Trophoblast cell (in vitro differentiated cells and primary cell): ENCODE data around the gene ZBTB12.

Source experiments
- DNase-seq, 2 donors: peaks; one replicate each; pipeline ENCODE4 v3.0.0-alpha.2; 2016
- H2AFZ ChIP-seq: 2 replicates; pipeline ENCODE4 v1.6.1; 2013; ENCODE audit warnings: low read length, moderate library complexity, mild to moderate bottlenecking; ENCODE audit not compliant: insufficient read depth, poor library complexity
- H2AK5ac ChIP-seq: 2 replicates; pipeline ENCODE4 v1.6.1; 2013; ENCODE audit warnings: mild to moderate bottlenecking, low read length
- H2BK120ac ChIP-seq: 2 replicates; pipeline ENCODE4 v1.6.1; 2013; ENCODE audit warnings: low read length, mild to moderate bottlenecking, moderate library complexity; ENCODE audit not compliant: insufficient read depth, poor library complexity
- H2BK12ac ChIP-seq: 2 replicates; pipeline ENCODE4 v1.6.1; 2013; ENCODE audit warnings: mild to moderate bottlenecking, low read length, moderate library complexity
- H2BK5ac ChIP-seq: 2 replicates; pipeline ENCODE4 v1.6.1; 2013; ENCODE audit warnings: low read length, low read depth, moderate library complexity, mild to moderate bottlenecking; ENCODE audit not compliant: poor library complexity
- H3K14ac ChIP-seq: 2 replicates; pipeline ENCODE4 v1.6.1; 2013; ENCODE audit warnings: mild to moderate bottlenecking, low read length
- H3K18ac ChIP-seq: 2 replicates; pipeline ENCODE4 v1.6.1; 2013; ENCODE audit warnings: mild to moderate bottlenecking, low read length
- H3K23ac ChIP-seq: 2 replicates; pipeline ENCODE4 v1.6.1; 2013; ENCODE audit warnings: low read length
- H3K27ac ChIP-seq: 2 replicates; pipeline ENCODE4 v1.5.1; 2013; ENCODE audit warnings: low read depth, mild to moderate bottlenecking, inconsistent platforms, low read length, moderate library complexity
- H3K27me3 ChIP-seq: 2 replicates; pipeline ENCODE4 v1.6.1; 2013; ENCODE audit warnings: inconsistent platforms, mild to moderate bottlenecking, low read length, moderate library complexity; ENCODE audit not compliant: insufficient read depth
- H3K36me3 ChIP-seq, 2 experiments: 1 replicate in 1 of 2; 2 replicates in 1 of 2; pipeline ENCODE4 v1.6.1; 2013; ENCODE audit warnings: low read length in 2 of 2, mild to moderate bottlenecking in 2 of 2, moderate library complexity in 1 of 2; ENCODE audit not compliant: insufficient read depth in 2 of 2, control insufficient read depth in 1 of 2
- H3K4ac ChIP-seq: 2 replicates; pipeline ENCODE4 v1.6.1; 2013; ENCODE audit warnings: low read depth, mild to moderate bottlenecking, low read length, moderate library complexity
- H3K4me1 ChIP-seq, 2 experiments: 1 replicate in 1 of 2; 2 replicates in 1 of 2; pipeline ENCODE4 v1.6.1; 2013; ENCODE audit warnings: low read length in 2 of 2, mild to moderate bottlenecking in 2 of 2, moderate library complexity in 1 of 2; ENCODE audit not compliant: insufficient read depth in 2 of 2, control insufficient read depth in 1 of 2
- H3K4me2 ChIP-seq: 2 replicates; pipeline ENCODE4 v1.6.1; 2013; ENCODE audit warnings: inconsistent platforms, mild to moderate bottlenecking, low read length, moderate library complexity
- H3K4me3 ChIP-seq: 2 replicates; pipeline ENCODE4 v1.5.1; 2013; ENCODE audit warnings: mild to moderate bottlenecking, low read depth, low read length, inconsistent platforms
- H3K79me1 ChIP-seq: one replicate; pipeline ENCODE4 v1.6.1; 2013; ENCODE audit warnings: low read length
- H3K79me2 ChIP-seq: 2 replicates; pipeline ENCODE4 v1.6.1; 2013; ENCODE audit warnings: low read length, mild to moderate bottlenecking; ENCODE audit not compliant: control insufficient read depth, insufficient read depth, poor library complexity
- H3K9ac ChIP-seq: 2 replicates; pipeline ENCODE4 v1.6.1; 2013; ENCODE audit warnings: mild to moderate bottlenecking, low read length
- H3K9me3 ChIP-seq: 2 replicates; pipeline ENCODE4 v1.6.1; 2013; ENCODE audit warnings: low read depth, mild to moderate bottlenecking, control low read depth, inconsistent platforms, low read length; ENCODE audit not compliant: insufficient read depth
- H4K12ac ChIP-seq: 2 replicates; pipeline ENCODE4 v1.6.1; 2013; ENCODE audit warnings: low read depth, mild to moderate bottlenecking, low read length, moderate library complexity
- H4K8ac ChIP-seq: 2 replicates; pipeline ENCODE4 v1.6.1; 2013; ENCODE audit warnings: low read depth, mild to moderate bottlenecking, low read length, moderate library complexity
- H4K91ac ChIP-seq: one replicate; pipeline ENCODE4 v1.6.1; 2013; ENCODE audit warnings: low read depth, mild to moderate bottlenecking, low read length, moderate library complexity
- WGBS: extraction: QIAGEN DNeasy Blood & Tissue Kit; methylation state at CpG from one replicate; pipeline ENCODE4 v1.1.7; 2013; ENCODE audit warnings: missing lambda C conversion rate; ENCODE audit not compliant: insufficient read length, insufficient coverage; ENCODE audit errors: extremely low coverage; 5-methylcytosine and 5-hydroxymethylcytosine counted together

ZBTB12 gene

GRCh38 chr6:31882344-31882743 is 19.5 kb downstream of the ZBTB12 start:
- H3K14ac ChIP-seq, result no peak overlapping the region
- no peak overlapping the region for H3K4ac ChIP-seq
- no peak overlapping the region for H2BK12ac ChIP-seq
- H3K79me2 ChIP-seq, result no peaks in the 10 kb centered on the region
- H3K9me3 ChIP-seq, result peaks cover 3% of the 10 kb centered on the region
- H3K4me3 ChIP-seq, result no peak overlapping the region
- H3K27ac ChIP-seq, result no peak overlapping the region
- no peaks in the 10 kb centered on the region for H3K79me1 ChIP-seq
- no peak overlapping the region for H3K4me2 ChIP-seq
- H3K23ac ChIP-seq, result no peak overlapping the region
- no peak overlapping the region for H4K12ac ChIP-seq
- no peak overlapping the region for H4K8ac ChIP-seq
- peaks cover 0 to 4% of the 10 kb centered on the region in 2 experiments for H3K4me1 ChIP-seq
- H4K91ac ChIP-seq, result no peak overlapping the region
- no CpG with 5 or more reads among the region's 6 CpGs for WGBS
- no peaks in the 10 kb centered on the region for H3K27me3 ChIP-seq
- DNase-seq, result no peak
- H2BK120ac ChIP-seq, result no peak overlapping the region
- H3K9ac ChIP-seq, result no peak overlapping the region
- H2AK5ac ChIP-seq, result no peak overlapping the region
- H3K36me3 ChIP-seq, result peaks cover 62 to 66% of the 10 kb centered on the region in 2 experiments
- H2AFZ ChIP-seq, result no peak overlapping the region
- no peak overlapping the region for H2BK5ac ChIP-seq
- no peak overlapping the region for H3K18ac ChIP-seq

DNA sequence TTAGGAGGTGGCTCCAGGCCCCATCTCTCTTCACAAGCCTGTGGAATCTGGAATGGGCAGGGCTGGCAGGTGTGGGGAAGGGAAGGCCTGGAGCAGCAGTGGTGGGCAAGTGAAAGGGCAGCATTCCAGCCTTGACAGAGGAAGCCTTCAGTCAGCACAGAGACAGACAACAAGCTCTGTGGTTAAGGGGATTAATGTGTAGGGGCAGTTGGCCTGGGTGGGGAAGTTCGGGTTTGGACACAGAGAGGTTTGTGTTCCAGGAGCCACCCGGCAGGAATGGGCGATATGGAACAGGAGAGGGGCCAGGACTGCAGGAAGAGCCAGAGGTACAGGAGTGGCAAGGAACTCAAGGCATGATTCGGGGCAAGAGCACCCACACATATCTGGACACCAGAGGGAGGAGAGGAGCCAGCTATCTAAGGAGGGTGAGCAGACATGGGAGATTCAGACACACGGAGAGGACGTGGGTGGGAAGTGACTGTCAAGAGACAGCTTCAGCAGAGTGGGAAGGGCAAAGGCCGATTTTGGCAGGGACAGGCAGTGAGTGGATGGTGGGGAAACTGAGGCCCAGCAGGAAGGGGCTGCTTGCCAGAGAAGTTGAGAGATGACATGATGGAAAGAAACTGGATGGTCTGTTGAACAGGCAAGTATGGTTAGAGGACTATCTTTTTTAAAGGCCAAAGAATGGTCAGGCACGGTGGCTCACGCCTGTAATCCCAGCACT is 20.6 kb downstream of the ZBTB12 start:
- H3K23ac ChIP-seq, result no peak overlapping the region
- no peak overlapping the region for H3K9ac ChIP-seq
- H3K14ac ChIP-seq, result no peak overlapping the region
- no peak overlapping the region for H3K27ac ChIP-seq
- no peak overlapping the region for H3K4ac ChIP-seq
- H2BK5ac ChIP-seq, result no peak overlapping the region
- H3K79me2 ChIP-seq, result no peaks in the 10 kb centered on the region
- no CpG with 5 or more reads among the region's 9 CpGs for WGBS
- no peak overlapping the region for H2AK5ac ChIP-seq
- peaks cover 0 to 4% of the 10 kb centered on the region in 2 experiments for H3K4me1 ChIP-seq
- peaks cover 3% of the 10 kb centered on the region for H3K9me3 ChIP-seq
- no peaks in the 10 kb centered on the region for H3K79me1 ChIP-seq
- H3K27me3 ChIP-seq, result no peaks in the 10 kb centered on the region
- H3K18ac ChIP-seq, result no peak overlapping the region
- no peak overlapping the region for H4K12ac ChIP-seq
- peaks cover 51 to 55% of the 10 kb centered on the region in 2 experiments for H3K36me3 ChIP-seq
- no peak overlapping the region for H2BK12ac ChIP-seq
- no peak overlapping the region for H3K4me2 ChIP-seq
- H4K91ac ChIP-seq, result no peak overlapping the region
- H4K8ac ChIP-seq, result no peak overlapping the region
- H3K4me3 ChIP-seq, result no peak overlapping the region
- H2AFZ ChIP-seq, result no peak overlapping the region
- no peak overlapping the region for H2BK120ac ChIP-seq
- no peak for DNase-seq

GRCh38 chr6:31880616-31881015 is 21.3 kb downstream of the ZBTB12 start:
- WGBS, result no CpG with 5 or more reads among the region's 10 CpGs
- no peak overlapping the region for H3K4me3 ChIP-seq
- H3K79me2 ChIP-seq, result no peaks in the 10 kb centered on the region
- H3K4me1 ChIP-seq, result peaks cover 0 to 4% of the 10 kb centered on the region in 2 experiments
- H2BK12ac ChIP-seq, result no peak overlapping the region
- no peak overlapping the region for H3K4ac ChIP-seq
- no peak overlapping the region for H2BK5ac ChIP-seq
- no peak for DNase-seq
- H3K14ac ChIP-seq, result no peak overlapping the region
- H3K27me3 ChIP-seq, result no peaks in the 10 kb centered on the region
- H2AFZ ChIP-seq, result no peak overlapping the region
- H2AK5ac ChIP-seq, result no peak overlapping the region
- peaks cover 50 to 55% of the 10 kb centered on the region in 2 experiments for H3K36me3 ChIP-seq
- H3K9me3 ChIP-seq, result peaks cover 3% of the 10 kb centered on the region
- H3K27ac ChIP-seq, result no peak overlapping the region
- H3K79me1 ChIP-seq, result no peaks in the 10 kb centered on the region
- no peak overlapping the region for H3K4me2 ChIP-seq
- no peak overlapping the region for H4K91ac ChIP-seq
- H3K23ac ChIP-seq, result no peak overlapping the region
- no peak overlapping the region for H3K9ac ChIP-seq
- H2BK120ac ChIP-seq, result no peak overlapping the region
- no peak overlapping the region for H4K12ac ChIP-seq
- no peak overlapping the region for H3K18ac ChIP-seq
- H4K8ac ChIP-seq, result no peak overlapping the region

GRCh38 chr6:31879901-31880300 is 22.0 kb downstream of the ZBTB12 start:
- H3K79me1 ChIP-seq, result no peaks in the 10 kb centered on the region
- no peak overlapping the region for H3K23ac ChIP-seq
- no peak overlapping the region for H3K14ac ChIP-seq
- no peak overlapping the region for H4K91ac ChIP-seq
- DNase-seq, result no peak
- no peak overlapping the region for H4K8ac ChIP-seq
- H3K4me2 ChIP-seq, result no peak overlapping the region
- H2AK5ac ChIP-seq, result no peak overlapping the region
- peaks cover 49 to 50% of the 10 kb centered on the region in 2 experiments for H3K36me3 ChIP-seq
- no CpG with 5 or more reads among the region's 10 CpGs for WGBS
- H2BK5ac ChIP-seq, result no peak overlapping the region
- H2AFZ ChIP-seq, result no peak overlapping the region
- no peak overlapping the region for H3K9ac ChIP-seq
- no peak overlapping the region for H4K12ac ChIP-seq
- H2BK12ac ChIP-seq, result no peak overlapping the region
- H3K4me3 ChIP-seq, result no peak overlapping the region
- H2BK120ac ChIP-seq, result no peak overlapping the region
- H3K27me3 ChIP-seq, result no peaks in the 10 kb centered on the region
- peaks cover 0 to 4% of the 10 kb centered on the region in 2 experiments for H3K4me1 ChIP-seq
- no peaks in the 10 kb centered on the region for H3K79me2 ChIP-seq
- no peak overlapping the region for H3K27ac ChIP-seq
- no peak overlapping the region for H3K4ac ChIP-seq
- no peak overlapping the region for H3K18ac ChIP-seq
- H3K9me3 ChIP-seq, result peaks cover 3% of the 10 kb centered on the region
